Right lobe of liver (tissue), 6 donors: Measurements from ENCODE around the gene WDR1. TPM values are rescaled to one million over a fixed set of nuclear protein-coding genes. Genes with fewer than 3 reads are reported as not detected.

Experiments used
- ATAC-seq, 4 donors: fragments of 200-7000 bp; cut with Tn5 transposase; one replicate each; pipeline ENCODE4 v1.9.1; 2020; ENCODE audit warnings: mild to moderate bottlenecking in 4 of 4, moderate library complexity in 4 of 4
- DNase-seq, 3 donors: peaks; one replicate each; pipeline ENCODE4 v3.0.0-alpha.2; 2020
- H3K27ac ChIP-seq, 3 donors: fragments of 200-600 bp; one replicate each; pipeline ENCODE4 v1.8.0; 2022
- H3K27me3 ChIP-seq, 2 donors: fragments of 200-600 bp; one replicate each; pipeline ENCODE4 v1.8.0; 2022
- H3K36me3 ChIP-seq, 4 donors: fragments of 200-600 bp; sonication (generic) in 1 of 4; one replicate each; pipeline versions ENCODE4 v1.5.1 to v1.8.0; 2017 to 2022; ENCODE audit warnings: control low read depth in 1 of 4
- H3K4me1 ChIP-seq, 4 donors: fragments of 200-600 bp; sonication (generic) in 1 of 4; one replicate each; pipeline versions ENCODE4 v1.5.1 to v1.8.0; 2017 to 2022; ENCODE audit warnings: control low read depth in 1 of 4
- H3K4me3 ChIP-seq, 3 donors: fragments of 200-600 bp; one replicate each; pipeline ENCODE4 v1.8.0; 2022
- H3K9me3 ChIP-seq, 4 donors: fragments of 200-600 bp; sonication (generic) in 1 of 4; one replicate each; pipeline versions ENCODE4 v1.5.1 to v1.8.0; 2017 to 2022; ENCODE audit warnings: control low read depth in 1 of 4
- CTCF ChIP-seq, 4 donors: fragments of 200-600 bp in 3 of 4; fragments of 450-650 bp in 1 of 4; IDR thresholded peaks; one replicate each; pipeline versions ENCODE4 v1.5.1 to v1.8.0; 2016 to 2022; ENCODE audit warnings: antibody characterized with exemption in 4 of 4, mild to moderate bottlenecking in 2 of 4
- POLR2A ChIP-seq: fragments of 450-650 bp; IDR thresholded peaks from one replicate; pipeline ENCODE4 v1.6.1; 2017; ENCODE audit warnings: antibody characterized with exemption, mild to moderate bottlenecking
- WGBS: methylation state at CpG from one replicate; pipeline ENCODE4 v1.1.6; 2018; ENCODE audit warnings: low coverage, low lambda C conversion rate; ENCODE audit not compliant: insufficient coverage; ENCODE audit errors: missing lambda C conversion rate; 5-methylcytosine and 5-hydroxymethylcytosine counted together
- intact Hi-C, 2 donors: fragments of 100-400 bp; cut with DNase I; formaldehyde crosslinking; loops; one replicate each; pipeline versions ENCODE4 v1.11.2 to v1.14.1; 2022
- total RNA-seq, 6 experiments: library from RNA; depleted of rRNA in 2 of 6; stranded (reverse); fragments of >200 nt in 2 of 6; fragmentation: NEBNext Ultra II Directional in 3 of 6; extraction: Animal tissue kit (Norgen Biotek cat#: 25700) in 3 of 6; gene quantifications; one replicate each; pipeline versions ENCODE4 v1.1.0 to v1.2.4, GENCODE V29; 2016 to 2023
- donor health status: DM: no; HTN: yes; CAD: no.
- donor health status: DM: no; HTN: no; CAD: no.
- donor health status: DM: no; HTN: no; CAD: no.
- donor health status: DM: no; HTN: yes; CAD: no.
- donor health status: DM: no; HTN: yes; CAD: no.

Gene WDR1
- total RNA-seq, 6 experiments from 2014 or later = 65.1 to 149 (median 76.4) TPM

- intact Hi-C loops = loop anchor here (5.0 to 10.0 kb wide), 4 partner anchors 225 to 388 kb away; no protein-coding TSS in a partner anchor
- no peaks in the 10 kb centered on the region for H3K36me3 ChIP-seq
- ATAC-seq (no peak), DNase-seq (no peak)
- H3K9me3 ChIP-seq = no peaks in the 10 kb centered on the region
- H3K27me3 ChIP-seq = no peaks in the 10 kb centered on the region
- TF ChIP-seq POLR2A (no peak), CTCF (IDR thresholded peaks at IDR 0.05) (no peak)
- no peak overlapping the region for H3K27ac ChIP-seq
- H3K4me1 ChIP-seq = peaks cover 0 to 26% (median 9%) of the 10 kb centered on the region in 4 donors
- H3K4me3 ChIP-seq = no peak overlapping the region
Observed at GRCh38 chr4:10159671-10160070, 43.1 kb upstream of the WDR1 start.

- 23% methylated on average over 5 of the region's 9 CpGs for WGBS
- intact Hi-C loops = loop anchor here (5.0 to 10.0 kb wide), 3 partner anchors 246 to 389 kb away; no protein-coding TSS in a partner anchor
- H3K4me3 ChIP-seq = no peak overlapping the region
- no peak overlapping the region for H3K27ac ChIP-seq
- ATAC-seq = no peak
- H3K36me3 ChIP-seq = no peaks in the 10 kb centered on the region
- H3K4me1 ChIP-seq = peaks cover 0 to 22% (median 7%) of the 10 kb centered on the region in 4 donors
- no peak for TF ChIP-seq POLR2A
- no peak for TF ChIP-seq CTCF (IDR thresholded peaks at IDR 0.05)
- no peak for DNase-seq
- H3K27me3 ChIP-seq = no peaks in the 10 kb centered on the region
- no peaks in the 10 kb centered on the region for H3K9me3 ChIP-seq
Observed at GRCh38 chr4:10158333-10158942, 41.8 kb upstream of the WDR1 start.

- Histone ChIP-seq H3K36me3 (no peaks in the 10 kb centered on the region), H3K4me3 (no peak overlapping the region), H3K27me3 (no peaks in the 10 kb centered on the region), H3K4me1 (peaks cover 0 to 15% (median 4%) of the 10 kb centered on the region in 4 donors), H3K27ac (no peak overlapping the region), H3K9me3 (no peaks in the 10 kb centered on the region)
- WGBS = 8% methylated on average over 6 of the region's 8 CpGs
- DNase-seq = peak in 2 of 3 donors; percentile 36 to 61
- no peak for TF ChIP-seq POLR2A
- peak; percentile 76 to 82 (median 80) for TF ChIP-seq CTCF (IDR thresholded peaks at IDR 0.05)
- intact Hi-C loops = loop anchor here (5.0 to 10.0 kb wide), 3 partner anchors 247 to 390 kb away; no protein-coding TSS in a partner anchor
- ATAC-seq = peak; percentile 78 to 82 (median 80)
Observed at GRCh38 chr4:10157478-10158332, 41.1 kb upstream of the WDR1 start.

GRCh38 chr4:10154241-10154640, 37.6 kb upstream of the WDR1 start:
- ATAC-seq (no peak), DNase-seq (no peak)
- Histone ChIP-seq H3K27ac (no peak overlapping the region), H3K4me1 (no peaks in the 10 kb centered on the region), H3K27me3 (no peaks in the 10 kb centered on the region), H3K4me3 (no peak overlapping the region), H3K9me3 (no peaks in the 10 kb centered on the region), H3K36me3 (no peaks in the 10 kb centered on the region)
- intact Hi-C loops = loop anchor here in 1 of 2 donors (10.0 kb wide), 1 partner anchor 251 kb away; no protein-coding TSS in a partner anchor
- WGBS = 46% methylated on average over 3 of the region's 3 CpGs
- TF ChIP-seq CTCF (IDR thresholded peaks at IDR 0.05) (no peak), POLR2A (no peak)
